Spleen (tissue), 7 donors: Measurements from ENCODE around the gene MAPK1.

Source experiments
- CTCF ChIP-seq, 11 experiments: fragments of 200-600 bp in 7 of 11; fragments of 450-650 bp in 4 of 11; sonication (generic) in 4 of 11; IDR thresholded peaks in 8 of 11; conservative IDR thresholded peaks in 3 of 11; 1 replicate in 7 of 11; 2 replicates in 4 of 11; pipeline versions ENCODE4 v1.4.0 to v1.8.0; 2016 to 2021; ENCODE audit warnings: antibody characterized with exemption in 11 of 11, inconsistent platforms in 4 of 11, mild to moderate bottlenecking in 1 of 11
- POLR2A ChIP-seq, 3 donors: fragments of 450-650 bp; IDR thresholded peaks; one replicate each; pipeline ENCODE4 v1.5.1; 2017; ENCODE audit warnings: antibody characterized with exemption in 3 of 3, mild to moderate bottlenecking in 1 of 3
- donor health status: DM: no; HTN: no; CAD: no; lungs with moderate emphysema.
- donor health status: DM: no; HTN: no; CAD: no.
- donor health status: DM: no; HTN: no; CAD: no.

- TF ChIP-seq CTCF (IDR thresholded peaks at IDR 0.05 in 8 of 11, conservative IDR thresholded peaks at IDR 0.05 in 3 of 11) (no peak), POLR2A (IDR thresholded peaks at IDR 0.05) (no peak)
Observed at GRCh38 chr22:21780259-21780658, 87.2 kb downstream of the MAPK1 start.
